NCI-H345 treated with DMSO at 0.1 percent for 48 hours (cell line): ENCODE results near the gene VWA2.
A peak's percentile ranks its signal among the peaks of the same experiment; 100 is the strongest.

ENCODE experiments used
- DNase-seq: peaks from one replicate; lab custom pipeline; 2025; ENCODE audit not compliant: unreplicated experiment; lab: John Stamatoyannopoulos, UW

The VWA2 gene, protein sequence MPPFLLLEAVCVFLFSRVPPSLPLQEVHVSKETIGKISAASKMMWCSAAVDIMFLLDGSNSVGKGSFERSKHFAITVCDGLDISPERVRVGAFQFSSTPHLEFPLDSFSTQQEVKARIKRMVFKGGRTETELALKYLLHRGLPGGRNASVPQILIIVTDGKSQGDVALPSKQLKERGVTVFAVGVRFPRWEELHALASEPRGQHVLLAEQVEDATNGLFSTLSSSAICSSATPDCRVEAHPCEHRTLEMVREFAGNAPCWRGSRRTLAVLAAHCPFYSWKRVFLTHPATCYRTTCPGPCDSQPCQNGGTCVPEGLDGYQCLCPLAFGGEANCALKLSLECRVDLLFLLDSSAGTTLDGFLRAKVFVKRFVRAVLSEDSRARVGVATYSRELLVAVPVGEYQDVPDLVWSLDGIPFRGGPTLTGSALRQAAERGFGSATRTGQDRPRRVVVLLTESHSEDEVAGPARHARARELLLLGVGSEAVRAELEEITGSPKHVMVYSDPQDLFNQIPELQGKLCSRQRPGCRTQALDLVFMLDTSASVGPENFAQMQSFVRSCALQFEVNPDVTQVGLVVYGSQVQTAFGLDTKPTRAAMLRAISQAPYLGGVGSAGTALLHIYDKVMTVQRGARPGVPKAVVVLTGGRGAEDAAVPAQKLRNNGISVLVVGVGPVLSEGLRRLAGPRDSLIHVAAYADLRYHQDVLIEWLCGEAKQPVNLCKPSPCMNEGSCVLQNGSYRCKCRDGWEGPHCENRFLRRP

DNA sequence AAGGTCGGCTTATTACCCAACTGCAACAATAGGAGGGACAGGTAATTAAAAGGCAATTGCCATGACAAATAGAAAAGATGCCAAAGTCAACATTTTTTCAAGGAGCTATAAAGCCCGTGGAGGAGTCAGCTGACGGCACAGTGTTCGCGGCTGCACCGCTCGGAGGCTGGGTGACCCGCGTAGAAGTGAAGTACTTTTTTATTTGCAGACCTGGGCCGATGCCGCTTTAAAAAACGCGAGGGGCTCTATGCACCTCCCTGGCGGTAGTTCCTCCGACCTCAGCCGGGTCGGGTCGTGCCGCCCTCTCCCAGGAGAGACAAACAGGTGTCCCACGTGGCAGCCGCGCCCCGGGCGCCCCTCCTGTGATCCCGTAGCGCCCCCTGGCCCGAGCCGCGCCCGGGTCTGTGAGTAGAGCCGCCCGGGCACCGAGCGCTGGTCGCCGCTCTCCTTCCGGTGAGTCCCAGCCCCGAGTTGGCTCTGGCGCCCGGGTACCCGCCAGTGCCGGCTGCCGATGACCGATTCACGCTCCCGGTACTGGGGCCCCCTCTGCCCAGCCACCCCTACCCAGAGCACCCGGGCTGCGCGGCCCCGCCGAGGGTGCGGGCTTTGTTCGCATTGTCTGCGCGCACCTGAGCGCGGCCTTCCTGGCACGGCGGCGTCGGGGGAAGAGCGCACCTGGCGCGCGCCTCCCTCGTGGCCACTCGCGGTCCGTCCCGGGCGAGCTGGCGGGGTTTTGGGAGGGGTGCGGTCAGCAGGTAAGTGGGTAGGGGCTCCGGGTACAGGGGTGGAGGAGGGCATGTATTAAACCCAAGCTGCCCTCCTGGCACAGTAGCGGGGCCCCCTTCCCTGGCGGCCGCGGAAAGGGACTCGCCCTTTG, at the start of gene VWA2:
TSS of gene VWA2 (plus strand) at position 138 of the 877 bp plus-strand sequence. CDS start 9,460 bp downstream, outside the sequence.
- peak; percentile 10 for DNase-seq

DNA sequence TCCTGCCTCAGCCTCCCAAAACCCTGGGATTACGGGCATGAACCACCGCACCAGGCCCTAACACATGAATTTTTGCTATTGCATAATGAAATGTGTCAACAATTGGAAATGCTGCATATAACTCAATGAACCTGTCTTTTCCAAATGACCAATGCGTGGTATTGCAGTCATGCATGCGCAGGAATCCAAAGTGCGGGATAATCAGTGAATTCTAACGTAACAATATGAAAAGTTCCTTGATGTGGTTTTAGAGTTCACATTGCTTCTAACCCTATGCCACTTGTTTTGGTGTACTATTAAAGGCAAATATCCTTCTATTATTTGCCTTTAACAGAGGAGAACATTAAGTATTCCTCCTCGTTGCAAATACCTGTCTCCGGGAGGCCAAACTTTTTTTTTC, 49.4 kb upstream of the VWA2 start:
- no peak for DNase-seq

DNA sequence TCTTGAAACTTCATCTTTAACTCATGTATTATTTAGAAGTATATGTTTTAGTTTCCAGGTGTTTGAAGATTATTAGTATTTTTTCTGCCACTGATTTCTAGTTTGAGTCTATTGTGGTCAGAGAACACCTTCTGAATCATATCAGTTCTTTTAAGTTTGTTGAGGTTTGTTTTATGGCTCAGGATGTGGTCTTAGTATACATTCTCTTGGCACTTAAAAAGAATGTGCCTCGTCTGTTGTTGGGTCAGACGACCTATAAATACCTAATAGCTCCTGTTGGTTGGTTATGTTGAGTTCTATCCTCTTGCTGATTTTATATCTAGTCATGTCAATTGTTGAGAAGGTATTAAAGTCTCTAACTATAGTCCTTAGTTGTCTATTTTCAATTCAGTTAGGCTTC, 44.0 kb upstream of the VWA2 start:
- DNase-seq = no peak

DNA sequence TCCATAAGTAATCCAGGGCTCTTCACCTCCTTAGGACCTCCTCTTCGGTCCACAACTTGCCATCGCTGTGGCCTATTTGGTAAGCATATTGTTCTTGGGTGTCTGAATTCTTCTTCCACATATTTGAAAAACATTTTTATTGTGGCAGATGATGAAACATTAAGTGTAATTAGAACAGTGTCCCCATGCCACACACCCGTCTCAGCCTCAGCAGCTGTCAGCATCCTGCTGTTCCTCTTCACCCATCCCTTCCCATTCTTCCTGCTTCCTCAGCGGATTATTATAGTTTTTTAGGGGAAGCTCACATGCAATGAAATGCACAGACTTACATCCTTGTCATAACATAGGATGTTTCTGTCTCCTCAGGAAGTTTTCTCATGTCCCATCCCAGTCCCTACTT, 39.8 kb upstream of the VWA2 start:
- no peak for DNase-seq

GRCh38 chr10:114202812-114203211, 36.2 kb upstream of the VWA2 start:
- DNase-seq = no peak

GRCh38 chr10:114206902-114207301, 32.2 kb upstream of the VWA2 start:
- no peak for DNase-seq

DNA sequence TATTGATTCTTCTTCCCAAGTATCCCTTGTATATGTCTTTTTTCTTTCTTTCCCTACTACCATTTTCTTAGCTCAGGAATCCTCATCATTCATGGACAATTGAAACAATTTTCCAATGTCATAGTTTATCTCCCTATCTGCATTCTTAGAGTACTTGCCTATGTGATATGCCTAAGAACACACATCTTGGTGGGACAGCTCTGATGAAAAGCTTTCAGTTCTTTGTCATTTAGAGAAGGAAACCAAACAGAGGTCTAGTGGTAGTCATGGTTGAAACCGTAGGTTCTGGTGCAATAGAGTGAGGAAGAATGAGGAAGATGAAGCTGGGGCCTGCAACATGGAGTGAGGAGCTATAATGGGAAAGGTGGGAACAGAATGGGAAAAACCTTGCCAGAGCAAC, 31.7 kb upstream of the VWA2 start:
- no peak for DNase-seq

DNA sequence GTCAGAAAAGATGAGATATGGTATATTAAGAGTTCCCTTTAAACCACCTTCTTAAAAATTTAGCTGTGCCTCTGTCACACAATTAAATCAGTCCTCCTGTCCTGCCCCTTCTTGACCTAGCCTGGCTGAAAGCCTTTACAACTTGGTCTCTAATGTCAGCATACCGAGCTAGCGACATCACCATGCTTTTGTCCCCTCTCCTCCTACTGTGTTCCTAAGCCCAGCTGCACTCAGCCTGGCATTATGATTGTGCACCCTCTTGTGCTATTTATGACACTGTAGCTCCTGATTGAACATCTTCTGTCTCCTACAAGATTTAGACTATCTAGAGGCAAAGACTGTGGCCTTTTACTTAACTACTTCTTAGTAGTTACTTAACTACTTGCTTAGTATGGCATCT, 30.7 kb upstream of the VWA2 start:
- no peak for DNase-seq

GRCh38 chr10:114212153-114212552, 26.9 kb upstream of the VWA2 start:
- DNase-seq = no peak

- no peak for DNase-seq
These were observed 24.0 kb upstream of the VWA2 start for GRCh38 chr10:114215033-114215432.

GRCh38 chr10:114220281-114220680, 18.8 kb upstream of the VWA2 start:
- DNase-seq = no peak

GRCh38 chr10:114221235-114221634, 17.8 kb upstream of the VWA2 start:
- DNase-seq = no peak

GRCh38 chr10:114223066-114223465, 16.0 kb upstream of the VWA2 start:
- DNase-seq = no peak

DNA sequence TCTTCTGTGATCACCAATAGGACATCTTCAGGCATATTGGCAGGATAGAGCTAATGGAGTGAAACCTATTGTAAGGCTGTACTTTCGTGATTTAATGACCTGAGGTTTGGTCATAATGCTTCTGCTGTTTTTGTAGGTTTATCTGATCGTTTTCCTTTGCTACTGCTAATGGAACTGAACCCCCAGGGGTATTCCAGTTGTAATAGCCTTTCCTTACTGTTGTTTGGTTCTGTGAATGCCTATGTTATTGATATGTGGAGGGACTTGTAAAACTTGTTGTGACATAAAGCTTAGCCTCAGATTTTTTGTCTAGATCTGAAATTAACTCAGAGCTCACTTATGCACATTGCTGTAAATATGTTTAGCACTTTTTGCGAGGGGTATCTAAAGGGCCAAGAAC, 10.9 kb upstream of the VWA2 start:
- DNase-seq = no peak

- DNase-seq = no peak
These were observed 6.4 kb upstream of the VWA2 start for GRCh38 chr10:114232561-114233176.

- DNase-seq = no peak
These were observed 5.6 kb upstream of the VWA2 start for GRCh38 chr10:114233482-114233881.

DNA sequence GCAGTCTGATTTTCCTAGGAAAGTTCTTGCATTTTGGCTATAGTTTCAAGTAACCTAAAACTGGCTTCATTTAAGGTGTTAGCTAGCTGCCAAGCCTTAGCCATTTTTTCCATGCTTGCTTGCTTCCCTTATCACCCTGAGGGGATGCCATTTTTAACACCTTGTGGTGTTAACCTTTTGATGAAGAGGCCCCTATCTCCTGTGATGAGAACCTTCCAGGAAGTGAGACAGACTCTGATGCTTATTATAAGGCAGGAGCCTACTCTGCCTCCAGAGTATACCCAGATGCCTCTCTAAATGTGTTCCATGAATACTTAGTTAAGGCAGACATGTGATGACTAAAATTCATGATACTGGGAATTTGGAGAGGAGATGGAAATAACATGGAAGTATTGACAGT, 4.9 kb upstream of the VWA2 start:
- no peak for DNase-seq

DNA sequence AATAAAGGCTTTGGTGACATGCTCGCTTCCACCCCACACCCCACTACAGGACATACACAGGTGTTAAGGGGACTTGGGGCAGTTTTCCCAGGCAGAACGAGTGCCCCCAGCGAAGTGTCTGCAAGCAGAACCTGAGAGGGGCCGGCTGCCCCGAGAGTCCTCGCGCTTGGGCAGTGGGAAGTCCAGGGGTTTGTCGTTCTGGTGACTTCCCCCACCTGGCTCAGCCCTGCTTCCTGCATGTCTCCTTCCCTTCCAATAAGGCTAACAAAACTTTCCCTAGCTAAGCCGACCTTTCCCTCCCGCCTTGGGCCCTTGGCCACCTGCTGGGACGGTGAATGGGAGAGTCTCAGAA, 916 bp downstream of the VWA2 start:
- DNase-seq = no peak

DNA sequence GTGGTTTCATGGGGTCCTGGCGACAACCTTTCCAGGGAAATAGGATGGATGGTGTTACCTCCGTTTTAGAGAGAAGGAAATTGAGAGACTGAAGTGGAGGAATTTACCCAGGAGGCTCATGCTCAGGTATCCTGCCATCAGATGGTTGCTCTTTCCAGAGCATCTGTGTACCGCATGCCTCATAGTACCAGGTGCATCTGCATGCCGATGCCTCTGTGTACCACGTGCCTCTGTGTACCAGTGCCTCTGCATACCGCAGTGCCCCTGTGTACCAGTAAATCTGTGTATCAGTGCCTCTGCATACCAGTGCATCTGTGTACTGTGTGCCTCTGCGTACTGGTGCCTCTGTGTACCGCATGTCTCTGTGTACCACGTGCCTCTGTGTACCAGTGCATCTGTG, 3.2 kb downstream of the VWA2 start:
- no peak for DNase-seq

GRCh38 chr10:114243661-114244060, 4.6 kb downstream of the VWA2 start:
- DNase-seq = no peak

GRCh38 chr10:114244126-114244525, 5.1 kb downstream of the VWA2 start:
- no peak for DNase-seq
